LoVo (cell line): ENCODE results near the gene MAP7D1.
"Not testable (repeated sequence)": the region's sequence is repeated elsewhere in the genome, so short reads cannot be mapped to it uniquely, and the experiment has no call there.

Source experiments
- DNase-seq: peaks from one replicate; pipeline ENCODE4 v3.0.0-alpha.2; 2016; ENCODE audit warnings: low spot score

Gene MAP7D1

DNA sequence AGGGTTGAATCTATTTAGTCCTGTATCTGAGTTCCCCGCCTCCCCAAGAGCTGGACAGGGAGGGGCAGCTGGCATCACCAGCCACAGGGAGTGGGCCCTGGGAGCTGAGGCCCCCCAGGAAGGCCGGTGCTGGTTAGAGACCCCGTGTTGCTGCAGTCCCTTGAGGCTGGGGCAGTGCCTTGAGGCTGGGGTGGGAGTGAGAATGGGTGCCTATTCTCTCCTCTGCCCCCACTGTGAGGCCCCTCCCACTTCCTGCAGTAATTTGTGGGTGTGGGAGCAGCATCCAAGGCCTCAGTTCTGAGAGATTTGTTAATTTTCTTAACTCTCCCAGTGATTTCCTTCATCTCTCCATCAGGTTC, 4.1 kb upstream of the MAP7D1 start:
- DNase-seq, result no peak

DNA sequence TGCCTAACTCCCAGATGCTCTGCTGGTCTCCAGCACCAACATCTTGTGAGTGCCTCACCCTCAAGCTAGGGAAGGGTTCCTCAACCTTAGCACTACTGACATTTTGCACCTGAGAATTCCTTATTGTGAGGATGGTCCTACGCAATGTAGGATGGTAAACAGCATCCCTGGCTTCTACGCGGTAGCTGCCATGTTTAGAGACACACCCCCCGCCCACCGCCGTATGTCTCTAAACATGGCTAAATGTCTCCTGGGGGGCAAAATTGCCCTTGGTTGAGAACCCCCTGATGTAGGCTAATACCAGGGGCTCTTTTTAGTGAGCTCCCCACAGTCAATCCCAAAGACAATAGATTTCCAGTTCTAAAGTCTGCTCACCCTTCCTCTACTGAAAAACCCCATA, 2.5 kb upstream of the MAP7D1 start:
- no peak for DNase-seq

DNA sequence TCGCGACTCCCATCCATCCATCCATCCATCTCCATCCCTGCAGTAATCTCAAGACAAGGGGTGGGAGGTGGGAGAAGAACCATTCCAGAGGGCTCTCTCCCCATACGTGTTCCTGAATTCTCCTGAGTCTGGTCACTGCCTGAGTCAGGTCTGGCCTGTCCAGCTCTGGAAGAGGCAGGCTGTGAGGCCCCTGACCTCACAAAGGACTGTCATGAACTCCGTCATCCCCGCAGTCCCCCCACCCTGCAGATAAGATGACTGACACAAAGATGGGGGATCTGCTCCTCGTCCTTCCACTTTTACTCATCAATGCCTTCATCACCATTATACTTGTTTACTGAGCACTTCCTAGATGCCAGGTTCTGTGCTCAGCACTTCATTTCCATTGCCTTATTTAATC, 1.6 kb upstream of the MAP7D1 start:
- no peak for DNase-seq

DNA sequence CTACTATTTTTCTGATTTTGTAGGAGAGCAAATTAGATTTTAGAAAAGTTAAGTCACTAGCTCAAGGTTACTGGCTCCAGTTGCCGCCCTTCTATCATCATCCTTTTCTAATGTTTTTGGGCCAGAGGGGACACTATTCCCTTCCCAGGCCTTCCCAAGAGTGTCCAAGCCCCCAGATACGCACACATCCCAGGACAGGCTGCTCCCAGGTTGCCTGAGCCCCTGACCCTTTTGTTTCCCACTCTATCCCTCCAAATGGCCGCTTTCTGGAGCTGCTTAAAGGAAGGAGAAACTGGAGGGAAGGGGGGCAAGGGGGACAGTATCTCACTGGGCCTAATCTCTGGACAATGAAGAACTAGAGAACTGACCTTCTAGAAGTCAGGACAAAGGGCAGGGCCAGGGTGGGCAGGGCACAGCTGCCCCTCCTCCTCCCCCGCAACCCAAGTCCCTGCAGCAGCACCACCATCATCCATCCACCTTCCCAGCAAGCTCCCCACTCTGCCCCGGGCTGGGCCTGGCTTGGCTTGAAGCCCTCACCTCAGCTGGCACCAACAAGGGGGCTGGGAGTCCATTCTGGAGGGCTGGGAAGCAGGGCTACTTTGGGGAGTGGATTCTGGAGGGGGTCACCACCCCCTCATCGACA, 1.1 kb upstream of the MAP7D1 start:
- DNase-seq, result no peak

DNA sequence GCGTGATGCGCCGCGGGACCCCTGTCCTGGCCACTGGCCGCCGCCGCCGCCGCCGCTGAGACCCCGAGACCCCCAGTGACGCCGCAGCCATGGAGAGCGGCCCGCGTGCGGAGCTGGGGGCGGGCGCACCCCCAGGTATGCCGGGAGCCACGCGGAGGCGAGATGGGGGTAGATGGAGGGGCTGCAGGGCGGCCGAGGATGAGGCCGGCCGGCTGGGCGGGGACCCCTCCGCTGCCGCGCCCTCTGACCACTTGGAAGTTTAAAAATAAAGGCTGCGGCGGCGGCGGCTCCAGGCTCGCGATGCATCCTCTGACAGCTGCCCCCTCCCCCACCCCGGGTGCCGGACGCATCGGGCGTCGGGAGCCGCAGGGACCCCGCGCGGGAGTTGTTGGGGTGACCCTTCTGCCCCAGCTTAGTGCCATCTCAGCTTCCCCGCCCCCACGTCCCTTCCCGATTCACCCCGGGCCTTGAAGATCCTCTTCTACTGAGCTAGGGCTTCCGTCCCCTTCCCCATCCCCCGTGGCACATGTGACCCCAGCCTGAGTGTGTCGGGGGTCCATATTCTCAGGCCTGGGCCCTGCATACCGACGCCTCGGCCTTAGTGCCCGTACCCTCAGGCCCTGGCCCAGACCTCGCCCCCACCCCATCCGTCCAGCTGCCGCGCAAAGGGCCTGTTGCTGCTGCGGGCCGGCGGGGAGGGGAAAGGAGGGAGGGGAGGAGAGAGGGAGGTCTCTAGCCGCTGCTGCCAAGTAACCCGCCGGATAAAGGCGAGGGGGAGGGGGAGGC, 562 bp downstream of the MAP7D1 start:
- DNase-seq, result peak; percentile 24

DNA sequence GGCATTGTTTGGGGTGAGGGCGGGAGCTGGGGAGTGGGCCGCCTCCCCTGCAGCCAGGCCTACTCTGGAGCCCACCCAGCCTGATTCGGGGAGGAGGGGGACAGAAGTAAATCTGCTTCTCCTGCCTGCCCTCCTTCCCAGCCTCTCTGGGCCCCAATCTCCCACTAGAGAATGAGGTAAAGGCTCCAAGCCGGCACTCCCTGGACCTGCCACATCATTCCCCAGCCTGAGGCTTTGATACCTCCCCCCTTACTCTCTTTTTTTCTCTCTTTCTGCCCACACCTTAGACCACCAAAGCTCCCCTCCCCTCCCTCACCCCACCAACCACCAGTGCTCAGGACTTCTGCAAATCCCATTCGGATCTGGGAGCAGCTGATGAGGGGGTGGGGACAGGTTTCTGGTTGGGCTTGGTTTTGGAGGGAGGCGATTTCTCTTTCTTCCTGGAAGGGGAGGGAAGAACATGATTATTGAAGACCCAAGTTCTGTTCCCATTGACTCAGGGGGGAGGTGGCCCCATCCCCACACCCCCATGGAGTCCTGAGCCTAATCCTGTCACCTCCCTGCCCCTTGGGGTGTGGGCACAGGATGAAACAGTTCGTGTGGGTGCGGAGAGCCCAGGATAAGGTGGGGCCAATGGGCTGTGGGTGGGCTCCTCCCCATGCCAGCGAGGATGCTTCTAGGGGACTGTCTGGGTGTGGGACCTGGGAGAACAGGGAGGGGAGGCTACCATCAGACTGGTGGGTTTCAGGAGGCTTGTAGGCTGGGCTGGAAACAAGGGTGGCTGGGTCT, 1.3 kb downstream of the MAP7D1 start:
- DNase-seq, result no peak

DNA sequence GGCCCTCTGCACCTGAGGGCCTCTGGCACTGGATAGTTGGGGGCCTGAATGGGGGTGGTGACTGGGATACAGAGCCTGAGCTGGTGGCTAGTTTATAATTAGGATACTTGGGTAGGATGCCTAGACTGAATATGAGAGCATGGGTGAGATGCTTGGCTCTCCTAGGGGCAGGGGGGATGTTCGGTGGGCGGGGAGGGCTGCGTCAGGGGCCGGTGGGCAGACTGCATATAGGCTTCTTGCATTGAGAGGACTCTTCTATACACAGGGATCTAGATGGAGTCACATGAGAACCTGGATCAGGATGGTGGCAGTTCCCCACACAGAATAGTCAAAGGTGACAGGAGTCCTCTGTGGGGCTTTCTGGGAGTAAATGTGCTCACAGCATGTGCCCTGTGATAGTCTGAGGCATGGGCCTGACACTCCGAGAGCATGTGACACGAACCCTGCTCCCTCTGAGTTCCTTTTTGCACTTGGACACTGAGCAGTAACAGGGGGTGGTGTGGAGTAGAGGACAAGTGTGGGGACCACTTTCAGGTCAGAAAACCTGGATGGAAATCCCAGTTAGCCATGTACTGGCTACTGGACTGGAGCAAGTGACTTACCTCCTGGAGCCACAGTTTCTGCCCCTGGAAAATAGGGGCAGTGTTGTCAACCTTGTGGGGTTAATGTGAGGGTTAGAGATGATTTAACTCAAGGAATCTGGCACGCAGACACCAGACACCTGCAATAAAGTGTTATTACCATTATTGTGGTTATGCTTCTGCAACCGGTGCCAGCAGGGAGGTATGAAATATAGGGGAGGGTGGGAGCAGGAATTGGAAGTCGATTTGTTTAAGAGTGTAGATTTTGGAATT, 2.2 kb downstream of the MAP7D1 start:
- DNase-seq, result no peak

DNA sequence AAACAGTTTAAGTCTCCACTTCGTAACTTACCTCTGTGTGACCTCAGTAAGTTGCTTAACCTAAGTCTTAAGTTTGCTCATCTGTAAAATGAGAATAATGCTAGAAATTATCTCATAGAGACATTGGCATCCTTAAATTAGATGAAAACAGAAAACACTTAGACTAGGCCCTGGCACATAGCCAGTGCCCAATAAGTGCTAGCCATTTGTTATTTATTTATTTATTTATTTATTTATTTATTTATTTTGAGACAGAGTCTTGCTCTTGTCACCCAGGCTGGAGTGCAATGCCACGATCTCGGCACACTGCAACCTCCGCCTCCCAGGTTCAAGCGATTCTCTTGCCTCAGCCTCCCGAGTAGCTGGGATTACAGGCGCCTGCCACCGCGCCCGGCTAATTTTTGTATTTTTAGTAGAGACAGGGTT, 2.9 kb downstream of the MAP7D1 start:
- DNase-seq, result not testable (repeated sequence)

DNA sequence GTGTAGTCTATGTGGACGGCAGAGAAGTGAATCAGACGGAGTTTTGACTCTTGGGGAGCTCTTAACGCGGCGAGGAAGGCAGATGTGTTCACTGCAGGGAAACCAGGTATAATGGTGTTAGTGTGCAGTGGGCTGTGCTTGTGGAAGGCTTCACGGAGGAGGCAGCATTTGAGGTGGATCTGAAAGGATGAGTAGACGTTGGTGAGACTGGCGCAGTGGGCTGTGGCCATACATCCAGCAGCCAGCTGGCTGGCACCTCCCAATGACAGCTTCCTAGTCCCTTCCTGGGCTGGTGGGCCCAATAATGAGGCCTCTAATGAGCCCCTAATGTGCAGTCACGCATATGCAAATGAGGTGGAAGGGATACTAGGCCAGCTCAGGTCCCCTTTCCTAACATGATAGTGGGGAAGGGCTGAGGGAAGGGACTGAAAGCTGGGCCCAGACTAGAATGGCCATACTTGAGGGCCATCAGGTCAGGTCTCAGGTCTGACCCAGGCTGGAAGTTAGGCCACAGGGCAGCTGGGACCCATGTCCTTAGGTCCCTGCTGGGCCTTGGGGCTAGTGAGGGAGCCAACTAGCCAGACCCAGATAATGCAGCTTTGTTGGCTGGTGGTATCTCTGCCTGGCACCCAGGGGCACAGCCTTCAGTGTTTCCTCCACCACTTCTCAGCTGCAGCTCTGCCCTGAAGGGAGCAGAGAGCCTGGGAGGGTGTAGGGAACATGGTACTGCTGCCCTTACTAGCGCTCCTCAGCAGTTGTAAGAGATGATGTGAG, 3.8 kb downstream of the MAP7D1 start:
- no peak for DNase-seq

DNA sequence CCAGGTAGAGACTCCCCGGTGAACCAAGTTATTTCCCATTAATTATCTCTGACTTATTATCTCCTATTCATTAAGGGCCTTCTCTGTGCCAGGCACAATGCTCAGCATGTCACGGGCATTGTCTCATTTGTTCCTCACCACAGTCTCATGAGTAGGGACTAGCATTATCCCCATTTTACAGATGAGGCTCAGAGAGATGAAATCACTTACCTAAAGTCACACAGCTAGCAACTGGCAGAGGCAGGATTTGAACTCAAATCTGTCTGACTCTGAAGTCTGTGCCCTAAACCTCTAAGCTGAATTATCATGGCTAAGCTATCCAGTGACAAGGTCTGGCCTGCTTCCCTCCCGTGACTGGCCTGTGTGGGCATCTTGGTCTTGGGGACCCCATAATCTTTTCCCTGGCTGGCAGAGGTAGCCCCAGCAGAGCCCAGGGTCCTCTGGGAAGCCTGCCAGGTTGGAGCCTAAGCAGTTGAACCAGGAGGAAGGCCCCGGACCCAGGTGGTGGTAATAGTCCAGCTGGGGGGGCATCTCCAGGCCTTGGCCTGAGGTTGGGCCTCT, 4.5 kb downstream of the MAP7D1 start:
- no peak for DNase-seq

DNA sequence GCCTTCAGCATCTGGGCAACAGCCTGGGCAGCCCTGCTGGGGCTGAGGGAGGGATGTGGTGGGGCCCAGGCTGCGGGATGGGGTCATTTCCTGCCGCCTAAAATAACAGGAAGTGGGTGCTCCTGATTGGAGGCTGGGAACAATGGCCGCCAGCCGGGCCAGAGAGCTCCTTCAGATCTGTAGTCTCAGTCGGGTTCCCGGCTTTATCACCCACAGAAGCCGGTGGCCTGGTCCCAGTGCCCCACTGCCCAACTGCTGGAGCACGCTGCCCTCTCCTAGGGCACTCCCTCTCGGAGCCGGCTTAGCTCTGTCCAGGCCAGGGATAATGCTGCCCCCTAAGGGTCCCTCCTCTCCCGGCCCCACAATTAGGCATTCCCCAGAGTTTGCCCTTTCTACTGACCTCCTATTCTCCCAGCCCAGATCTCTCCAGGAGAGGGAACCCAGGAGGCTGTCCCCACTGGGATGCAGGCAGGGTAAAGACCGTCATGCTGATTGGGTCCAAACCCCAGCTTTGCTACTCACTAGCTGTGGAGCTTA, 5.1 kb downstream of the MAP7D1 start:
- DNase-seq, result no peak

DNA sequence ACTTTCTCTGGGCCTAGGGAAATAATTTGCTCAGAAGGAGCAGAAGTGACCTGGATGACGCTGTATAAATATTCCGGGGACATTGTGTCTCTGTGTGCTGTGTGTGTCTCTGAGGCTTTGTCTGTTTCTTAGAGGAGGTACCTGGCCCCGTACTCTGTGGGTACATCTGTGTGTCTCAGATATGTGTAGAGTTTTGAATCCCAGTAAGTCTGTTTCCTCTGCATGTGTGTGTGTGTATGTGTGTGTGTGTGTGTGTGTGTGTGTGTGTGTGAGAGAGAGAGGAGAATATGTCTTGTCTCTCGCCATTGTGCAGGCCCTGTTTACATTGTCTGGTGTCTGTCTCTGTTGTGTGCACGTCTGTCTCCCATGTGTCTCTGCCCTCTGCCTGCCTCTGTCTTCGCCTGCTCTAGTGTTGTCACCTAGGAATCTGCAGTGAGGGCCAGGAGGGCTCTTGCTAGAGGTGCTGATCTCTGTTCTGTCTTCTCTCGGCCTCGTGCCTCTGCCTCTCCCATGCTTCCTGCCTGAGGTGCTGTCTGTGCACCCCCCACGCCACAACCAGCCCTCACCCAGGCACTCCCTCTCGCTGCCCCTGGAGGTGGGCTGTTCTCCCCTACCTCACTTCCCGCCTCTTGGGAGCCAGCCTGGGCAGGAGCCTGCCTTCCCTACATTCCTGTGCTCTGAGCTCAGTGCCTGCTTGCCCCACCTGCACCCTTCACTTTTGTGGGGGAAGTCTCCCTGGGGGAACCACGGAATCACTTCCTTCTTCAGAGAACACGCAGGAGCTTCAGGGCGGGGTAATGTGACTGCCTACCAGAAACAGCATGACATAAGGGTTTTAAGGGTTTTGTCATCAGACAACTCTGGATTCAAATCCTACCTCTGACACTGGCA, 5.9 kb downstream of the MAP7D1 start:
- DNase-seq, result no peak

DNA sequence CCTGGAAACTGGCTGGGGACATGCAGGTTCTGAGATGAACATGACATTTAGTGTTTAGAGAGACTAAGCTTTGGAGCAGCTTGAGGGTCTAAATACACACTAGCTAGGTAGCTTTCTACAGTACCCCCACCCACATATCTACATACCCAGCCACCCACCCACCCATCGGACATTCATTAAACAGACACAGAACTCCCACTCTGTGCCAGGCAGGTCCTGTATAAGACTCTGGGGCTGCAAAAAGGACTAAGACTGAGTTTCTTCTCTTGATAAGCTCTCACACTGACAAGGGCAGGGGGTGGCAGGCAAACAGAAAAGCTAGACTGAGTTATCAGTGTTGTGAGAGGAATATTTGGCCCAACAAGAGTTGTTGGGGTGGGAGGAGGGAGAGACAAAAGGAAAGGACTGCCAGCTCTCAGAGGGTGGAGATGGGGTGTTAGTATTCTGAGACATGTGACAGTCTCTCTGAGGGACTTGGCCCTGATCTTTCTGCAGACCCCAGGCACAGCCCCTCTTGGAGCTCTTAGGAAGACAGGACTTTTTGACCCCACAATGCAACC, 6.8 kb downstream of the MAP7D1 start:
- no peak for DNase-seq

DNA sequence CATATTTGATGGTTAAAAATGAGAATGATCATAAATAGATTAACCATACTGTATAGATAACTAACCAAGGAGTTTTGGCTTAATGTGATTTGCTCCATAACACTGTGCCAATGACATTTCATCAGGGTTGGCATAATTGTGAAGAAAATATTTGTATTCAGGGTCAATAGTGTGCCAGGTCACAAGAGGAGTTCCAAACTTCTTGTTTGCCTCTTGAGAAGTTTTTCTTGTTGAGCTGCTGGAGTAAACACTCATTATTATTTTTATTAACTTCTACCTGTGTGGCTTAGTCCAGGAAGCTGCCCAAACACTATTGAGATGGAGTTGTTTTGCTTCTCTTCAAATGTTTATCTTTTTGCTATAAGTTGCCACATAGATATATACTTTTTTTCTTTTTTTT, 7.5 kb downstream of the MAP7D1 start:
- no peak for DNase-seq

DNA sequence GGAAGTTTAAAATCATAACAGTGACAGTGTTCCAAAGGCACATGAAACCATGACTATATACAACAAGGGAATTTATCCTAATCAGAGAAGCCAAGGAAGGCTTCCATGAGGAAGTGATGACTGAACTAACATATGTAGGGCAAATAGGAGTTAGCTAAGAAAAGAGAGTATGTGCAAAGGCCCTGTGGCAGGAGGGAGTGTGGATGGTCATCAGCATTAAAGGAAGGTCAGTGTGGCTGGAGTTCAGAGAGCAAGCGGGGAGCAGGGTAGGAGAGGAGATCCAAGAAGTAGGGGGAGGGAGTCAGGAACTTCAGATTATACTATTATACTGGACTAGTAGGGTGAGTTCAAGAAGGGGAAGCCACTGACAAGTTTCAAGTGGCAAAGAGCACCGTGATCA, 8.4 kb downstream of the MAP7D1 start:
- DNase-seq, result no peak

DNA sequence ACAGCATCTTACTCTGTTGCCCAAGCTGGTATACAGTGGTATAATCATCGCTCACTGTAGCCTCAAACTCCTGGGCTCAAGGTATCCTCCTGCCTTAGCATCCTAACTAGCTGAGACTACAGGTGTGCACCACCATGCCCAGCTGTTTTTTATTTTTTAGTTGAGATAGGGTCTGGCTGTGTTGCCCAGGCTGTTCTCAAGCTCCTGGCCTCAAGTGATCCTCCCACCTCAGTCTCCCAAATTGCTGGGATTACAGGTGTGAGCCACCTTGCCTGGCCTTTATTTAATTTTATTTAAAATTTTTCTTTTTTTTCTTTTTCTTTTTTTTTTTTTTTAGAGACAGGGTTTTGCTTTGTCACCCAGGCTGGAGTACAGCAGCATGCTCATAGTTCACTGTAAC, 9.2 kb downstream of the MAP7D1 start:
- DNase-seq, result no peak

DNA sequence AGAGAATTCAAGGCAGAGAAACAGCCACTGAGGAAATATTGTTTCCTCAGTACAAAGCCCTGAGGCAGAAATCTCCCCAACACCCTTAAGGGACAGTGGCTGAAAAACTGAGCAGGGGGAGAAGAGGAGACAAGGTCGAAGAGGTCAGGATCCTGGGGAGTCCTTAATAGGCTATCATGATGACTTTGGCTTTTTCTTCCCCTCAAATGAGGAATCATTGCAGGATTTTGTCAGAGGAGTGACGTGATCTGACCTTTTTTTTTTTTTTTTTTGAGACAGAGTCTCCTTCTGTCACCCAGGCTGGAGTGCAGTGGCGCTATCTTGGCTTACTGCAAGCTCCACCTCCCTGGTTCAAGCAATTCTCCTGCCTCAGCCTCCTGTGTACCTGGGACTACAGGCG, 10.2 kb downstream of the MAP7D1 start:
- no peak for DNase-seq

DNA sequence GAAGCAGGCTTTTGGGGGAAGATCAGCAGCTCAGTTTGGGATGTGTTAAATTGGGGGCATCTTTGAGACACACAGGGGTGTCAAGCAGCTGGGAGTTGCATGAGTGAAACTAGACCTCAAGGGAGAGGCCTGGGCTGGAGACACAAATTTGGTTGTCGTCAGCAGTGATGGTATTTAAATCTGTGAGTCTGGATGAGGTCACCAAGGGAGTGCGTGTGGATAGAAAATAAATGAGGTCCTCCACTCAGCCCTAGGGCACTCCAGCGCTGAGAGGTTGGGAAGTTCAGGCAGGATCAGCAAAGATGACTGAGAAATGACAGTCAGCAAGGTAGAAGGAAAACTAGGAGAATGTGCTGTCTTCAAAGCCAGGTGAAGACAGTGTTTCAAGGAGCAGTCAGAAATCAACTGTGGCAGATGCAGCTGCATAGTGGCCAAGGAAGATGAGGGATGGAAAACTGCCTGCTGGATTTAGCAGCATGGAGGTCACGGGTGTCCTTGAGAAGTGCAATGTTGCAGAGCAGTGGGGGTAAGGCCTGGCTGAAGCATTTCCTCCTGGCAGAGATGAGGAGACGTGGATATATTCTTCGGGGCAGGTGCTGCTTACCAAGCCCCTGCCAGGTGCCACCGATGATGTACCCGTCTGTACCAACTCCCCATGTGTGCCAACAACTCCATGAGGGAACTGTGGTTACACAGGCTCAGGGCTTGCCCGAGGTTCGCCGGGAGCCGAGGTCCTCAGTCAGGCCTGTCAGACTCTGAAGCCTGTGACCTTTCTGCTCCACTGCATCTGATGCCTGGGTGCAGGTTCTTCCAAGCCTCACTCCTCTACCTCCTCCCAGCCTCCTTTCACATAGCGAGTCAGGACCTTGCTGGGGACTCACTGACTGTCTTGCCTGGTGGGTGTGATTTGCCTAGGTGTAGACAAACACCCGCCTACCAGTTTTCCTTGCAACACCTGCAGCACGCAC, 11.3 kb downstream of the MAP7D1 start:
- no peak for DNase-seq
